WTC11 (cell line): ENCODE data around the gene ENDOV. TPM values are rescaled to one million over a fixed set of nuclear protein-coding genes. Genes with fewer than 3 reads are reported as not detected.

Experiments used
- ATAC-seq: fragments of 200-7000 bp; cut with Tn5 transposase; 2 replicates; pipeline ENCODE4 v1.10.0; 2021; ENCODE audit warnings: mild to moderate bottlenecking, moderate library complexity
- CTCF ChIA-PET: fragments of 300-600 bp; sonication (Branson Sonifier 250); formaldehyde crosslinking; loops from one replicate; lab custom pipeline; 2021; ENCODE audit warnings: antibody characterized with exemption; lab: Charles Lee
- POLR2A ChIA-PET: fragments of 350-600 bp; sonication (Branson Sonifier 250); formaldehyde crosslinking; loops from one replicate; lab custom pipeline; 2021; ENCODE audit warnings: antibody characterized with exemption; lab: Charles Lee
- DNase-seq: peaks from one replicate; pipeline ENCODE4 v3.0.0; 2021; ENCODE audit warnings: low spot score
- H3K27ac Mint-ChIP-seq: 2 replicates; pipeline ENCODE4 v1.8.0; 2021; ENCODE audit warnings: mixed read lengths
- H3K27me3 Mint-ChIP-seq: 2 replicates; pipeline ENCODE4 v1.8.0; 2021; ENCODE audit warnings: low read depth, mild to moderate bottlenecking, moderate library complexity, mixed read lengths
- H3K36me3 Mint-ChIP-seq: 2 replicates; pipeline ENCODE4 v1.8.0; 2021; ENCODE audit warnings: mixed read lengths
- H3K4me1 Mint-ChIP-seq: 2 replicates; pipeline ENCODE4 v1.8.0; 2022; ENCODE audit warnings: mixed read lengths
- H3K4me3 Mint-ChIP-seq: 2 replicates; pipeline ENCODE4 v1.8.0; 2021; ENCODE audit warnings: mild to moderate bottlenecking, moderate library complexity, mixed read lengths
- H3K9me3 Mint-ChIP-seq: 2 replicates; pipeline ENCODE4 v1.8.0; 2021; ENCODE audit warnings: mixed read lengths
- AR ChIP-seq: fragments of 250-450 bp; sonication (Bioruptor Pico); IDR thresholded peaks from 2 replicates; pipeline ENCODE4 v1.9.0; 2021; ENCODE audit warnings: mild to moderate bottlenecking
- ATF1 ChIP-seq: sonication (generic); formaldehyde crosslinking; IDR thresholded peaks from 2 replicates; pipeline ENCODE4 v1.8.1; 2023; ENCODE audit warnings: mild to moderate bottlenecking, moderate library complexity, missing genetic modification reagents
- CREM ChIP-seq: sonication (generic); formaldehyde crosslinking; IDR thresholded peaks from 2 replicates; pipeline ENCODE4 v1.8.1; 2022; ENCODE audit warnings: mild to moderate bottlenecking, missing genetic modification reagents, moderate library complexity
- E2F4 ChIP-seq: sonication (generic); formaldehyde crosslinking; IDR thresholded peaks from 2 replicates; pipeline ENCODE4 v1.8.1; 2022; ENCODE audit warnings: low read depth, mild to moderate bottlenecking, moderate library complexity, missing genetic modification reagents, borderline replicate concordance
- EMX1 ChIP-seq: fragments of 250-450 bp; sonication (Bioruptor Pico); IDR thresholded peaks from 2 replicates; pipeline ENCODE4 v1.8.0; 2021; ENCODE audit warnings: mild to moderate bottlenecking
- GABPB1 ChIP-seq: sonication (generic); formaldehyde crosslinking; IDR thresholded peaks from 2 replicates; pipeline ENCODE4 v1.8.1; 2023; ENCODE audit warnings: mild to moderate bottlenecking, missing genetic modification reagents
- JAZF1 ChIP-seq: fragments of 250-450 bp; sonication (Bioruptor Pico); IDR thresholded peaks from 2 replicates; pipeline ENCODE4 v1.9.0; 2021; ENCODE audit warnings: moderate library complexity, mild to moderate bottlenecking, inconsistent platforms
- JUN ChIP-seq: sonication (generic); formaldehyde crosslinking; IDR thresholded peaks from 2 replicates; pipeline ENCODE4 v1.8.0; 2023; ENCODE audit warnings: mild to moderate bottlenecking, missing genetic modification reagents
- NFATC4 ChIP-seq: fragments of 250-450 bp; sonication (Bioruptor Pico); IDR thresholded peaks from 2 replicates; pipeline ENCODE4 v1.9.0; 2021; ENCODE audit warnings: mild to moderate bottlenecking
- NR1H2 ChIP-seq: sonication (generic); formaldehyde crosslinking; IDR thresholded peaks from 2 replicates; pipeline ENCODE4 v1.9.0; 2021; ENCODE audit warnings: mild to moderate bottlenecking, moderate library complexity, missing genetic modification reagents
- SMAD3 ChIP-seq: sonication (generic); formaldehyde crosslinking; IDR thresholded peaks from 2 replicates; pipeline ENCODE4 v1.8.0; 2022; ENCODE audit warnings: missing genetic modification reagents, mild to moderate bottlenecking, borderline replicate concordance
- TEAD4 ChIP-seq: sonication (generic); formaldehyde crosslinking; IDR thresholded peaks from 2 replicates; pipeline ENCODE4 v1.8.0; 2022; ENCODE audit warnings: mild to moderate bottlenecking, missing genetic modification reagents
- USF1 ChIP-seq: sonication (generic); formaldehyde crosslinking; IDR thresholded peaks from 2 replicates; pipeline ENCODE4 v1.8.0; 2022; ENCODE audit warnings: mild to moderate bottlenecking, missing genetic modification reagents
- ZNF232 ChIP-seq: sonication (generic); formaldehyde crosslinking; IDR thresholded peaks from 2 replicates; pipeline ENCODE4 v1.8.0; 2022; ENCODE audit warnings: mild to moderate bottlenecking, missing genetic modification reagents
- ZNF423 ChIP-seq: fragments of 250-450 bp; sonication (Bioruptor Pico); IDR thresholded peaks from 2 replicates; pipeline ENCODE4 v2.1.2; 2022; ENCODE audit warnings: mild to moderate bottlenecking, moderate library complexity
- ZNF671 ChIP-seq: fragments of 250-450 bp; sonication (Bioruptor Pico); IDR thresholded peaks from 2 replicates; pipeline ENCODE4 v1.8.0; 2021; ENCODE audit warnings: mild to moderate bottlenecking
- total RNA-seq: library from RNA; stranded (reverse); gene quantifications from 3 replicates; pipeline ENCODE4 v1.2.3, GENCODE V29; 2021
- TF ChIP-seq, protein P1 (sequence below): fragments of 250-450 bp; sonication (Bioruptor Pico); IDR thresholded peaks from 2 replicates; pipeline ENCODE4 v1.9.0; 2021; ENCODE audit warnings: mild to moderate bottlenecking
- TF ChIP-seq, protein P2 (sequence below): sonication (generic); formaldehyde crosslinking; IDR thresholded peaks from 2 replicates; pipeline ENCODE4 v1.8.1; 2022; ENCODE audit warnings: mild to moderate bottlenecking, moderate library complexity, missing genetic modification reagents
- TF ChIP-seq, protein P3 (sequence below): sonication (generic); formaldehyde crosslinking; IDR thresholded peaks from 2 replicates; pipeline ENCODE4 v1.8.0; 2022; ENCODE audit warnings: mild to moderate bottlenecking, missing genetic modification reagents
- TF ChIP-seq, protein P4 (sequence below): sonication (generic); formaldehyde crosslinking; IDR thresholded peaks from 2 replicates; pipeline ENCODE4 v1.8.1; 2023; ENCODE audit warnings: mild to moderate bottlenecking, missing genetic modification reagents

The ENDOV gene
- total RNA-seq, 1 experiment from 2014 or later = 25.2 TPM

GRCh38 chr17:80449930-80450576, 35.1 kb downstream of the ENDOV start:
- no peaks in the 10 kb centered on the region for H3K9me3 Mint-ChIP-seq
- peak overlapping the region; percentile 11; the same call in 1 of the 2 replicates for H3K27ac Mint-ChIP-seq
- peaks cover 9% of the 10 kb centered on the region for H3K27me3 Mint-ChIP-seq
- H3K4me3 Mint-ChIP-seq = no peak overlapping the region
- ChIA-PET POLR2A (no interaction called here), CTCF (interaction anchor here (1.1 to 1.7 kb wide), 2 partner anchors 23 kb away, joined by 4 to 8 read pairs; no protein-coding TSS in a partner anchor)
- TF ChIP-seq SMAD3 (no peak), ZNF671 (CRISPR knock-in tag) (no peak), GABPB1 (CRISPR knock-in tag) (no peak), TEAD4 (CRISPR knock-in tag) (no peak), ATF1 (CRISPR knock-in tag) (no peak)
- peaks cover 6% of the 10 kb centered on the region for H3K4me1 Mint-ChIP-seq
- H3K36me3 Mint-ChIP-seq = no peaks in the 10 kb centered on the region
- ATAC-seq = no peak
- no peak for DNase-seq

DNA sequence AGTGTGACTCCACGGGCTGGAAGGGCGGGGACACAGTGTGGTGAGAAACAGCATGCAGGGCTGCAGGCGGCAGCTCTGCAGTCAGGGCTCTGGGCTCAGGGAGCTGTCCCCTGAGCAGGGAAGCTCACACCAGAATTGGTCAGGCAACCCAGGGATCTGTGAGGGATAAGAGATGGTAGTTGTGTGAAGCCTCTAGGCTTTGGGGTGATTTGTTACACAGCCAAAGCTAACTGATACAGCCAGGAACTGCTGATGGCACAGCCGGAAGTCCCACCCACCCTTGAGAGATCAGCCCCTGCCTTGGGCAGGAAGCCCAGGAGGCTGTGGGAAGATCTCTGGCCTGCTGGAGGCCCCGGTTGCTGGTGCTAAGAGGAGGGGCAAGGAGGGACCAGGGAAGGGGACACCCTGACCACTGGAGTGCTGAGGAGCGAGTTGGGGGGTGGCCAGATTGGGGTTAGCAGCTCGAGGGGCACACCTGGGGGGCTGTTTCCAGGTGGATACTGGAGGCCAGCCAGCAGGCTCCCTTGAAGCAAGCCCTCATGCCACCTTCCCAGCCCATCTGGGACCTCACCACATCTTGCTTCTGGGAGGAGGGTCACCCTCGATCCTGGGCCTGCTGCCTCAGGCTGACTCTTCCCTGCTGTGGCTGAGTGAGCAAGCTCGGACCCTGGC, 36.3 kb downstream of the ENDOV start:
- ChIA-PET POLR2A (no interaction called here), CTCF (interaction anchor here (1.7 kb wide), 1 partner anchor 24 kb away, joined by 8 read pairs; no protein-coding TSS in a partner anchor)
- Mint-ChIP-seq H3K36me3 (no peaks in the 10 kb centered on the region), H3K4me3 (no peak overlapping the region), H3K27me3 (peaks cover 9% of the 10 kb centered on the region), H3K27ac (no peak overlapping the region), H3K4me1 (peaks cover 15% of the 10 kb centered on the region), H3K9me3 (no peaks in the 10 kb centered on the region)
- ATAC-seq (no peak), DNase-seq (no peak)
- no peak for TF ChIP-seq EMX1 (CRISPR knock-in tag)
- TF ChIP-seq, protein P1, sequence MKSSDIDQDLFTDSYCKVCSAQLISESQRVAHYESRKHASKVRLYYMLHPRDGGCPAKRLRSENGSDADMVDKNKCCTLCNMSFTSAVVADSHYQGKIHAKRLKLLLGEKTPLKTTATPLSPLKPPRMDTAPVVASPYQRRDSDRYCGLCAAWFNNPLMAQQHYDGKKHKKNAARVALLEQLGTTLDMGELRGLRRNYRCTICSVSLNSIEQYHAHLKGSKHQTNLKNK = no peak
- TF ChIP-seq, protein P2, sequence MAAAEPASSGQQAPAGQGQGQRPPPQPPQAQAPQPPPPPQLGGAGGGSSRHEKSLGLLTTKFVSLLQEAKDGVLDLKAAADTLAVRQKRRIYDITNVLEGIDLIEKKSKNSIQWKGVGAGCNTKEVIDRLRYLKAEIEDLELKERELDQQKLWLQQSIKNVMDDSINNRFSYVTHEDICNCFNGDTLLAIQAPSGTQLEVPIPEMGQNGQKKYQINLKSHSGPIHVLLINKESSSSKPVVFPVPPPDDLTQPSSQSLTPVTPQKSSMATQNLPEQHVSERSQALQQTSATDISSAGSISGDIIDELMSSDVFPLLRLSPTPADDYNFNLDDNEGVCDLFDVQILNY (CRISPR knock-in tag) = no peak
- TF ChIP-seq, protein P3, sequence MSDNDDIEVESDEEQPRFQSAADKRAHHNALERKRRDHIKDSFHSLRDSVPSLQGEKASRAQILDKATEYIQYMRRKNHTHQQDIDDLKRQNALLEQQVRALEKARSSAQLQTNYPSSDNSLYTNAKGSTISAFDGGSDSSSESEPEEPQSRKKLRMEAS = no peak
- no peak for TF ChIP-seq NFATC4 (CRISPR knock-in tag)
- no peak for TF ChIP-seq ZNF671 (CRISPR knock-in tag)
- no peak for TF ChIP-seq JUN (CRISPR knock-in tag)
- no peak for TF ChIP-seq NR1H2 (CRISPR knock-in tag)
- TF ChIP-seq E2F4 = no peak
- no peak for TF ChIP-seq ZNF423 (CRISPR knock-in tag)
- TF ChIP-seq TEAD4 (CRISPR knock-in tag) = no peak
- TF ChIP-seq CREM (CRISPR knock-in tag) = no peak
- no peak for TF ChIP-seq AR (CRISPR knock-in tag)
- no peak for TF ChIP-seq USF1
- no peak for TF ChIP-seq ZNF232 (CRISPR knock-in tag)
- TF ChIP-seq, protein P4, sequence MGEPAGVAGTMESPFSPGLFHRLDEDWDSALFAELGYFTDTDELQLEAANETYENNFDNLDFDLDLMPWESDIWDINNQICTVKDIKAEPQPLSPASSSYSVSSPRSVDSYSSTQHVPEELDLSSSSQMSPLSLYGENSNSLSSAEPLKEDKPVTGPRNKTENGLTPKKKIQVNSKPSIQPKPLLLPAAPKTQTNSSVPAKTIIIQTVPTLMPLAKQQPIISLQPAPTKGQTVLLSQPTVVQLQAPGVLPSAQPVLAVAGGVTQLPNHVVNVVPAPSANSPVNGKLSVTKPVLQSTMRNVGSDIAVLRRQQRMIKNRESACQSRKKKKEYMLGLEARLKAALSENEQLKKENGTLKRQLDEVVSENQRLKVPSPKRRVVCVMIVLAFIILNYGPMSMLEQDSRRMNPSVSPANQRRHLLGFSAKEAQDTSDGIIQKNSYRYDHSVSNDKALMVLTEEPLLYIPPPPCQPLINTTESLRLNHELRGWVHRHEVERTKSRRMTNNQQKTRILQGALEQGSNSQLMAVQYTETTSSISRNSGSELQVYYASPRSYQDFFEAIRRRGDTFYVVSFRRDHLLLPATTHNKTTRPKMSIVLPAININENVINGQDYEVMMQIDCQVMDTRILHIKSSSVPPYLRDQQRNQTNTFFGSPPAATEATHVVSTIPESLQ (CRISPR knock-in tag) = no peak
- TF ChIP-seq JAZF1 = no peak
